H9 (cell line): ENCODE results near the gene TEAD1. TPM values are rescaled to one million over a fixed set of nuclear protein-coding genes. Genes with fewer than 3 reads are reported as not detected.
A peak's percentile ranks its signal among the peaks of the same experiment; 100 is the strongest.

ENCODE experiments used
- DNase-seq: peaks from one replicate; pipeline ENCODE4 v3.0.0-alpha.2; 2017
- H2AFZ ChIP-seq: one replicate; pipeline ENCODE4 v1.6.1; 2013; ENCODE audit warnings: mild to moderate bottlenecking, low read length, control low read depth, moderate library complexity
- H2AK5ac ChIP-seq: 2 replicates; pipeline ENCODE4 v1.6.1; 2013; ENCODE audit warnings: low read length, control low read depth, mixed read lengths; ENCODE audit not compliant: insufficient read length
- H2BK120ac ChIP-seq: one replicate; pipeline ENCODE4 v1.6.1; 2013; ENCODE audit warnings: low read depth, mild to moderate bottlenecking, low read length, control low read depth, inconsistent platforms; ENCODE audit not compliant: poor library complexity, severe bottlenecking
- H2BK12ac ChIP-seq: 2 replicates; pipeline ENCODE4 v1.6.1; 2013; ENCODE audit warnings: low read length, control low read depth, mixed read lengths, low read depth; ENCODE audit not compliant: insufficient read length
- H2BK15ac ChIP-seq: 2 replicates; pipeline ENCODE4 v1.6.1; 2013; ENCODE audit warnings: low read depth, low read length, control low read depth
- H2BK20ac ChIP-seq: one replicate; pipeline ENCODE4 v1.6.1; 2013; ENCODE audit warnings: low read depth, mild to moderate bottlenecking, low read length, control low read depth, inconsistent platforms; ENCODE audit not compliant: poor library complexity, severe bottlenecking
- H2BK5ac ChIP-seq: 2 replicates; pipeline ENCODE4 v1.6.1; 2013; ENCODE audit warnings: low read length, control low read depth, mixed read lengths; ENCODE audit not compliant: insufficient read length
- H3K14ac ChIP-seq: 2 replicates; pipeline ENCODE4 v1.6.1; 2013; ENCODE audit warnings: low read length, control low read depth; ENCODE audit not compliant: insufficient read depth
- H3K18ac ChIP-seq: 2 replicates; pipeline ENCODE4 v1.6.1; 2013; ENCODE audit warnings: low read depth, mild to moderate bottlenecking, mixed read lengths, low read length, control low read depth; ENCODE audit not compliant: insufficient read length
- H3K23ac ChIP-seq: 2 replicates; pipeline ENCODE4 v1.6.1; 2013; ENCODE audit warnings: low read length, control low read depth, mixed read lengths, low read depth; ENCODE audit not compliant: insufficient read length
- H3K23me2 ChIP-seq: 2 replicates; pipeline ENCODE4 v1.6.1; 2013; ENCODE audit warnings: low read depth, mild to moderate bottlenecking, mixed read lengths, low read length, control low read depth; ENCODE audit not compliant: insufficient read length, poor library complexity, severe bottlenecking
- H3K27ac ChIP-seq: 2 replicates; pipeline ENCODE4 v1.5.1; 2013; ENCODE audit warnings: low read length, control low read depth, mixed read lengths, low read depth; ENCODE audit not compliant: insufficient read length
- H3K27me3 ChIP-seq: 2 replicates; pipeline ENCODE4 v1.6.1; 2013; ENCODE audit warnings: low read length, control low read depth, inconsistent platforms; ENCODE audit not compliant: insufficient read depth
- H3K4ac ChIP-seq: 2 replicates; pipeline ENCODE4 v1.6.1; 2013; ENCODE audit warnings: low read depth, mild to moderate bottlenecking, control low read depth, inconsistent platforms, low read length, moderate library complexity
- H3K4me1 ChIP-seq: 2 replicates; pipeline ENCODE4 v1.6.1; 2013; ENCODE audit warnings: low read length, control low read depth, inconsistent platforms; ENCODE audit not compliant: insufficient read depth
- H3K4me2 ChIP-seq: 2 replicates; pipeline ENCODE4 v1.6.1; 2013; ENCODE audit warnings: low read length, control low read depth, mixed read lengths; ENCODE audit not compliant: insufficient read length, insufficient read depth
- H3K56ac ChIP-seq: 2 replicates; pipeline ENCODE4 v1.6.1; 2013; ENCODE audit warnings: low read depth, mild to moderate bottlenecking, mixed read lengths, low read length, control low read depth; ENCODE audit not compliant: insufficient read length
- H3K79me1 ChIP-seq: 2 replicates; pipeline ENCODE4 v1.6.1; 2013; ENCODE audit warnings: low read depth, mild to moderate bottlenecking, moderate library complexity, low read length, control low read depth, inconsistent platforms; ENCODE audit not compliant: insufficient read depth, poor library complexity, severe bottlenecking
- H3K79me2 ChIP-seq: 2 replicates; pipeline ENCODE4 v1.6.1; 2013; ENCODE audit warnings: low read length, control low read depth, inconsistent platforms; ENCODE audit not compliant: insufficient read depth
- H3K9ac ChIP-seq: 2 replicates; pipeline ENCODE4 v1.6.1; 2013; ENCODE audit warnings: low read length, control low read depth, mixed read lengths; ENCODE audit not compliant: insufficient read length; ENCODE audit errors: extremely low read depth
- H3K9me3 ChIP-seq: one replicate; pipeline ENCODE4 v1.6.1; 2013; ENCODE audit warnings: low read depth, low read length, inconsistent platforms; ENCODE audit not compliant: control insufficient read depth
- H3T11ph ChIP-seq: one replicate; pipeline ENCODE4 v1.6.1; 2013; ENCODE audit warnings: mild to moderate bottlenecking, low read length, control low read depth, inconsistent platforms
- H4K20me1 ChIP-seq: one replicate; pipeline ENCODE4 v1.6.1; 2013; ENCODE audit not compliant: control insufficient read depth, insufficient read length, insufficient read depth
- H4K5ac ChIP-seq: 2 replicates; pipeline ENCODE4 v1.6.1; 2013; ENCODE audit warnings: low read depth, mild to moderate bottlenecking, mixed read lengths, low read length, control low read depth; ENCODE audit not compliant: insufficient read length
- H4K8ac ChIP-seq: replicated peaks from 2 replicates; pipeline ENCODE4 v1.6.1; 2013; ENCODE audit warnings: low read length, control low read depth, mixed read lengths, low read depth; ENCODE audit not compliant: insufficient read length
- H4K91ac ChIP-seq: 2 replicates; pipeline ENCODE4 v1.6.1; 2013; ENCODE audit warnings: low read depth, mild to moderate bottlenecking, moderate library complexity, mixed read lengths, low read length, control low read depth; ENCODE audit not compliant: insufficient read length
- H3K27ac Mint-ChIP-seq, 3 experiments: 2 replicates in 2 of 3; 3 replicates in 1 of 3; pipeline ENCODE4 v1.8.0; 2020 to 2021; ENCODE audit warnings: mixed read lengths in 3 of 3, mild to moderate bottlenecking in 1 of 3, moderate library complexity in 1 of 3
- H3K27me3 Mint-ChIP-seq: 2 replicates; pipeline ENCODE4 v1.8.0; 2021; ENCODE audit warnings: low read depth, mild to moderate bottlenecking, moderate library complexity, mixed read lengths
- H3K36me3 Mint-ChIP-seq, 3 experiments: 2 replicates in 2 of 3; 3 replicates in 1 of 3; pipeline ENCODE4 v1.8.0; 2020 to 2021; ENCODE audit warnings: low read depth in 3 of 3, mixed read lengths in 3 of 3; ENCODE audit not compliant: insufficient read depth in 1 of 3
- H3K4me1 Mint-ChIP-seq, 2 experiments: 2 replicates each; pipeline ENCODE4 v1.8.0; 2020; ENCODE audit warnings: mixed read lengths in 2 of 2
- H3K4me3 Mint-ChIP-seq, 2 experiments: 2 replicates in 1 of 2; 3 replicates in 1 of 2; pipeline ENCODE4 v1.8.0; 2020 to 2021; ENCODE audit warnings: mild to moderate bottlenecking in 2 of 2, mixed read lengths in 2 of 2, moderate library complexity in 1 of 2
- H3K9me3 Mint-ChIP-seq, 2 experiments: 2 replicates in 1 of 2; 3 replicates in 1 of 2; pipeline ENCODE4 v1.8.0; 2020; ENCODE audit warnings: mild to moderate bottlenecking in 2 of 2, mixed read lengths in 2 of 2, moderate library complexity in 1 of 2
- WGBS: extraction: QIAGEN DNeasy Blood & Tissue Kit; methylation state at CpG from one replicate; pipeline ENCODE4 v1.1.7; 2013; ENCODE audit warnings: missing lambda C conversion rate, low lambda C conversion rate, mixed read lengths; ENCODE audit not compliant: insufficient read length; ENCODE audit errors: extremely low coverage; 5-methylcytosine and 5-hydroxymethylcytosine counted together
- total RNA-seq: library from RNA; stranded (reverse); gene quantifications from 2 replicates; pipeline ENCODE4 v1.2.1, GENCODE V29; 2021
- TF ChIP-seq, protein P1 (sequence below): fragments of 200-600 bp; sonication (generic); conservative IDR thresholded peaks from 3 replicates; pipeline ENCODE4 v1.8.0; 2021; ENCODE audit warnings: antibody characterized with exemption, mild to moderate bottlenecking

Gene TEAD1
- total RNA-seq, 1 experiment from 2014 or later: 75.1 TPM

- no peak overlapping the region for H3K4me2 ChIP-seq
Observed at GRCh38 chr11:12963792-12964536, 289.7 kb downstream of the TEAD1 start.

More at GRCh38 chr11:12963792-12964536, 289.7 kb downstream of the TEAD1 start:
- Mint-ChIP-seq H3K4me1 (peaks cover 21% of the 10 kb centered on the region in 2 experiments), H3K27me3 (0 out of 2 replicates have a peak, but pooled peaks cover 2% of the 10 kb centered on the region), H3K36me3 (no peaks in the 10 kb centered on the region), H3K27ac (peak overlapping the region in 1 of 3 experiments; percentile 24; a peak in 1 of 7 replicates), H3K4me3 (peak overlapping the region in 1 of 2 experiments; percentile 41; a peak in 1 of 5 replicates), H3K9me3 (no peaks in the 10 kb centered on the region; a peak in 1 of 5 replicates)
- Histone ChIP-seq H3K4ac (no peak overlapping the region), H3K27ac (no peak overlapping the region), H2BK12ac (no peak overlapping the region), H3K56ac (no peak overlapping the region), H3K14ac (no peak overlapping the region), H3K79me1 (no peaks in the 10 kb centered on the region), H4K5ac (no peak overlapping the region), H3T11ph (no peak overlapping the region), H3K4me1 (no peaks in the 10 kb centered on the region), H3K79me2 (0 out of 2 replicates have a peak, but pooled peaks cover 4% of the 10 kb centered on the region), H2BK120ac (no peak overlapping the region), H3K9ac (no peak overlapping the region), H3K27me3 (no peaks in the 10 kb centered on the region), H2BK15ac (no peak overlapping the region), H4K91ac (no peak overlapping the region), H4K8ac (no peak overlapping the region), H2BK5ac (no peak overlapping the region), H2BK20ac (no peak overlapping the region), H2AFZ (no peak overlapping the region), H3K9me3 (no peaks in the 10 kb centered on the region), H3K18ac (no peak overlapping the region), H3K23me2 (no peaks in the 10 kb centered on the region), H4K20me1 (no peaks in the 10 kb centered on the region), H2AK5ac (no peak overlapping the region), H3K23ac (no peak overlapping the region)
- DNase-seq: peak; percentile 83
- TF ChIP-seq, protein P1, sequence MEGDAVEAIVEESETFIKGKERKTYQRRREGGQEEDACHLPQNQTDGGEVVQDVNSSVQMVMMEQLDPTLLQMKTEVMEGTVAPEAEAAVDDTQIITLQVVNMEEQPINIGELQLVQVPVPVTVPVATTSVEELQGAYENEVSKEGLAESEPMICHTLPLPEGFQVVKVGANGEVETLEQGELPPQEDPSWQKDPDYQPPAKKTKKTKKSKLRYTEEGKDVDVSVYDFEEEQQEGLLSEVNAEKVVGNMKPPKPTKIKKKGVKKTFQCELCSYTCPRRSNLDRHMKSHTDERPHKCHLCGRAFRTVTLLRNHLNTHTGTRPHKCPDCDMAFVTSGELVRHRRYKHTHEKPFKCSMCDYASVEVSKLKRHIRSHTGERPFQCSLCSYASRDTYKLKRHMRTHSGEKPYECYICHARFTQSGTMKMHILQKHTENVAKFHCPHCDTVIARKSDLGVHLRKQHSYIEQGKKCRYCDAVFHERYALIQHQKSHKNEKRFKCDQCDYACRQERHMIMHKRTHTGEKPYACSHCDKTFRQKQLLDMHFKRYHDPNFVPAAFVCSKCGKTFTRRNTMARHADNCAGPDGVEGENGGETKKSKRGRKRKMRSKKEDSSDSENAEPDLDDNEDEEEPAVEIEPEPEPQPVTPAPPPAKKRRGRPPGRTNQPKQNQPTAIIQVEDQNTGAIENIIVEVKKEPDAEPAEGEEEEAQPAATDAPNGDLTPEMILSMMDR: peak; percentile 95
- no CpG with 5 or more reads among the region's 13 CpGs for WGBS
